ENCODE results near the gene SLC38A10. TPM values are rescaled to one million over a fixed set of nuclear protein-coding genes. Genes with fewer than 3 reads are reported as not detected.

SLC38A10 gene
- total and polyA plus RNA-seq, 2 of the 13 experiments (the other 11 are each of a cell fraction or from before 2014, with no cell fraction given): 23.4 to 55.8 TPM

GRCh38 chr17:81336930-81337325 is 41.8 kb upstream of the SLC38A10 start:
- ATAC-seq: no peak
- peaks cover 16 to 44% of the 10 kb centered on the region in 2 experiments; a peak in 4 of 5 replicates for H3K27me3 ChIP-seq (ENCODE audit: control insufficient read depth in 1 of 2, insufficient read depth in 2 of 2, low read length in 2 of 2)
- H4K20me1 ChIP-seq (ENCODE audit: insufficient read depth, low read length): no peaks in the 10 kb centered on the region
- DNase-seq (ENCODE audit: low spot score): no peak
- H3K79me2 ChIP-seq (ENCODE audit: insufficient read depth, low read length): peaks cover 3% of the 10 kb centered on the region
- H3K27ac ChIP-seq (ENCODE audit: extremely low read length, insufficient read depth, low read length): no peak overlapping the region
- no peaks in the 10 kb centered on the region for H3K9me3 ChIP-seq (ENCODE audit: low read length)
- H3K4me1 ChIP-seq (ENCODE audit: insufficient read depth, low read length): peaks cover 86% of the 10 kb centered on the region
- ChIA-PET POLR2A (no interaction called here), CTCF (ENCODE audit: low intra/inter-chr PET ratio, low total read pairs) (no interaction called here)
- H2AFZ ChIP-seq (ENCODE audit: low read length): no peak overlapping the region
- no peak for FAIRE-seq
- in situ Hi-C loops (cut with HindIII; ENCODE audit: extremely low pct_ligation_motif_present, low pct_unique_long_range_greater_than_20kb): no loop called here
- BruUV-seq (replicated peaks): no TSS peak
- TF ChIP-seq ZSCAN29 (CRISPR knock-in tag; conservative IDR thresholded peaks at IDR 0.05) (no peak), CREB1 (IDR thresholded peaks at IDR 0.05) (no peak), CREB1 (CRISPR knock-in tag; IDR thresholded peaks at IDR 0.05) (no peak), ZEB1 (IDR thresholded peaks at IDR 0.05; ENCODE audit: insufficient replicate concordance, low read depth) (no peak), SOX6 (IDR thresholded peaks at IDR 0.05) (no peak), SOX6 (CRISPR knock-in tag; IDR thresholded peaks at IDR 0.05) (no peak), NR3C1 (CRISPR knock-in tag; IDR thresholded peaks at IDR 0.05) (no peak), ZNF615 (CRISPR knock-in tag; IDR thresholded peaks at IDR 0.05; ENCODE audit: borderline replicate concordance) (no peak), GLMP (CRISPR knock-in tag; IDR thresholded peaks at IDR 0.05; ENCODE audit: borderline replicate concordance) (no peak), ZNF598 (CRISPR knock-in tag; IDR thresholded peaks at IDR 0.05; ENCODE audit: borderline replicate concordance) (no peak), ZNF235 (CRISPR knock-in tag; IDR thresholded peaks at IDR 0.05; ENCODE audit: borderline replicate concordance) (no peak), SMC3 (IDR thresholded peaks at IDR 0.05; ENCODE audit: low read length) (no peak), KDM5A (IDR thresholded peaks at IDR 0.05; ENCODE audit: borderline replicate concordance, low read length) (no peak), ZNF260 (CRISPR knock-in tag; IDR thresholded peaks at IDR 0.05; ENCODE audit: borderline replicate concordance, low read depth) (no peak), TMF1 (CRISPR knock-in tag; IDR thresholded peaks at IDR 0.05; ENCODE audit: low read depth) (no peak), CBX5 (CRISPR knock-in tag; IDR thresholded peaks at IDR 0.05; ENCODE audit: borderline replicate concordance) (no peak), SIN3B (IDR thresholded peaks at IDR 0.05; ENCODE audit: low read length) (no peak)
- 72% methylated on average over 4 of the region's 8 CpGs for WGBS (ENCODE audit: low lambda C conversion rate)
- H3K4me2 ChIP-seq (ENCODE audit: low read depth, low read length): no peak overlapping the region; the same call in 1 of the 2 replicates
- H3K36me3 ChIP-seq (replicated peaks in 1 of 2; ENCODE audit: control insufficient read depth in 1 of 2, insufficient read depth in 2 of 2, low read length in 2 of 2): no peaks in the 10 kb centered on the region
- intact Hi-C loops (cut with micrococcal nuclease; ENCODE audit: unreplicated experiment): no loop called here
- H3K4me3 ChIP-seq (replicated peaks in 1 of 3; ENCODE audit: insufficient read depth in 1 of 3, low read depth in 2 of 3, low read length in 3 of 3): no peak overlapping the region
- H3K9ac ChIP-seq (ENCODE audit: insufficient read depth, low read depth, low read length): no peak overlapping the region

Data from HepG2 (cell line).